ENCODE measurements around the gene KLF7.

DNA sequence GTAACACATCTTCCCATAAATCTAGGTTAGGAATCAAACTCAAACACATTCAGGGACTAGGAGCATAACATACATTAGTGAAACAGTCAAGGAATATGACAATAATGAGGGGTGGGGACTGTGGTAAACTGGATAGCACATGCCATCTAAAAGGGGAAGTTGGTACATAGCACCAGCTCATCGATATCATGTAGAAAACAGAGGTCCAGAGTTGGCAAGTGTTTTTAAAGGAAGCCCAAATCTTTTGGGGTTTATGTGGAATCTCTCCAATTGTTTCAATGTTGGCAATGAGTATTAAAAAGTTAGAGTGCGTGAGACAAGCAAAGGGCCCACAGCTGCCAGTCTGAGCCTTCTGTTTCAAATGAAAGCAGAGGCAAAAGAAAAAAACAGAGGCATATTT lies 24.4 kb downstream of the KLF7 start:
- TF ChIP-seq, protein P1, sequence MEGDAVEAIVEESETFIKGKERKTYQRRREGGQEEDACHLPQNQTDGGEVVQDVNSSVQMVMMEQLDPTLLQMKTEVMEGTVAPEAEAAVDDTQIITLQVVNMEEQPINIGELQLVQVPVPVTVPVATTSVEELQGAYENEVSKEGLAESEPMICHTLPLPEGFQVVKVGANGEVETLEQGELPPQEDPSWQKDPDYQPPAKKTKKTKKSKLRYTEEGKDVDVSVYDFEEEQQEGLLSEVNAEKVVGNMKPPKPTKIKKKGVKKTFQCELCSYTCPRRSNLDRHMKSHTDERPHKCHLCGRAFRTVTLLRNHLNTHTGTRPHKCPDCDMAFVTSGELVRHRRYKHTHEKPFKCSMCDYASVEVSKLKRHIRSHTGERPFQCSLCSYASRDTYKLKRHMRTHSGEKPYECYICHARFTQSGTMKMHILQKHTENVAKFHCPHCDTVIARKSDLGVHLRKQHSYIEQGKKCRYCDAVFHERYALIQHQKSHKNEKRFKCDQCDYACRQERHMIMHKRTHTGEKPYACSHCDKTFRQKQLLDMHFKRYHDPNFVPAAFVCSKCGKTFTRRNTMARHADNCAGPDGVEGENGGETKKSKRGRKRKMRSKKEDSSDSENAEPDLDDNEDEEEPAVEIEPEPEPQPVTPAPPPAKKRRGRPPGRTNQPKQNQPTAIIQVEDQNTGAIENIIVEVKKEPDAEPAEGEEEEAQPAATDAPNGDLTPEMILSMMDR (IDR thresholded peaks at IDR 0.05; ENCODE audit: insufficient read depth, low read length), result no peak
- TF ChIP-seq POLR2AphosphoS5 (IDR thresholded peaks at IDR 0.05; ENCODE audit: low read depth) (no peak), GABPA (IDR thresholded peaks at IDR 0.05; ENCODE audit: low read depth) (no peak), SPI1 (IDR thresholded peaks at IDR 0.05; ENCODE audit: borderline replicate concordance, low read depth) (peak; percentile 63; the same call in 1 of the 2 replicates)
- TF ChIP-seq, protein P2, sequence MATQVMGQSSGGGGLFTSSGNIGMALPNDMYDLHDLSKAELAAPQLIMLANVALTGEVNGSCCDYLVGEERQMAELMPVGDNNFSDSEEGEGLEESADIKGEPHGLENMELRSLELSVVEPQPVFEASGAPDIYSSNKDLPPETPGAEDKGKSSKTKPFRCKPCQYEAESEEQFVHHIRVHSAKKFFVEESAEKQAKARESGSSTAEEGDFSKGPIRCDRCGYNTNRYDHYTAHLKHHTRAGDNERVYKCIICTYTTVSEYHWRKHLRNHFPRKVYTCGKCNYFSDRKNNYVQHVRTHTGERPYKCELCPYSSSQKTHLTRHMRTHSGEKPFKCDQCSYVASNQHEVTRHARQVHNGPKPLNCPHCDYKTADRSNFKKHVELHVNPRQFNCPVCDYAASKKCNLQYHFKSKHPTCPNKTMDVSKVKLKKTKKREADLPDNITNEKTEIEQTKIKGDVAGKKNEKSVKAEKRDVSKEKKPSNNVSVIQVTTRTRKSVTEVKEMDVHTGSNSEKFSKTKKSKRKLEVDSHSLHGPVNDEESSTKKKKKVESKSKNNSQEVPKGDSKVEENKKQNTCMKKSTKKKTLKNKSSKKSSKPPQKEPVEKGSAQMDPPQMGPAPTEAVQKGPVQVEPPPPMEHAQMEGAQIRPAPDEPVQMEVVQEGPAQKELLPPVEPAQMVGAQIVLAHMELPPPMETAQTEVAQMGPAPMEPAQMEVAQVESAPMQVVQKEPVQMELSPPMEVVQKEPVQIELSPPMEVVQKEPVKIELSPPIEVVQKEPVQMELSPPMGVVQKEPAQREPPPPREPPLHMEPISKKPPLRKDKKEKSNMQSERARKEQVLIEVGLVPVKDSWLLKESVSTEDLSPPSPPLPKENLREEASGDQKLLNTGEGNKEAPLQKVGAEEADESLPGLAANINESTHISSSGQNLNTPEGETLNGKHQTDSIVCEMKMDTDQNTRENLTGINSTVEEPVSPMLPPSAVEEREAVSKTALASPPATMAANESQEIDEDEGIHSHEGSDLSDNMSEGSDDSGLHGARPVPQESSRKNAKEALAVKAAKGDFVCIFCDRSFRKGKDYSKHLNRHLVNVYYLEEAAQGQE (IDR thresholded peaks at IDR 0.05; ENCODE audit: insufficient replicate concordance, low read depth), result no peak
